Inferior parietal cortex (tissue), 1 donor: ENCODE results near the gene PCK1.

Source experiments
- DNase-seq: peaks from one replicate; pipeline ENCODE4 v3.0.0-alpha.2; 2016; ENCODE audit errors: extremely low spot score

Gene PCK1

DNA sequence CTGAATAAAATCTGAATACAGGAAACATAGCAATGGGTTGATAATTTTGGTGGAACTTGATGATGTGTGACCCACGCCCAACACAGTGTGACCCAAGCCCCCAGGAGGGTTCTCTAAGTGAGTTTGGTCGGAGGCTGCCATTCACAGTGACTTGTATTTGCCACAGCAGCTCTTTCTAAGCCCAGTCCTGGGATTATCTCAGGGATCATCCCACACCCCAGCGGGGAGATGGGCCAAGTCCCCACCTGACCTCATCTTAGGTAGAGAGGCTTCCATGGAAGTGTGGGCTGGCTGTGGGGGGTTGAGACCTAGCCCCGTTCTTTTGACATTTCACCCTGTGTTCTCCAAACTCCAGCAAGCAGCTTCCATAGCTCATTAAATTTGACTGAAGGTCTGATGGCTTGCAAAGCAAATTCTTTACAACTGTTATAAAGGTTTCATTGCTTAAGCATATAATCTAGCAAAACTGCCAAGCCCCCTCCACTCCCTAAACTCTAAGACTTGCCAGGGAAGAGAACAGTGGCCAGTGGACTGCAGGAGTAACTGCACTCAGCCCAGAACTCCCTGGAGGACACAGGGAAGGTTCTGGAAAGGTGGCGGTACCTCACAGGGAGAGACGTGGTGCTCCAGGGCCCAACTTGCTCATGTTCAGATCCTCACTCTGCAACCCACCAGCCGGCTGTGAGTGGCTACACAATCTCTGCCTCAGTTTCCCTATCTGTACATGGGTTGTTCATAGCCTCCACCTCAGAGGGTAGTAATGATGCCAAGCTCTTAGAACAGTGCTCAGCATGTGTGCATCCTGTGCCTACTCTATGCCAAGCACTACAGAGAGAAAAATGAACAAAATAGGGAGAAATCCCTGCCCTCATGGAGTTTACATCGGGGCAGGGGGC, 1.0 kb upstream of the PCK1 start:
- no peak for DNase-seq

DNA sequence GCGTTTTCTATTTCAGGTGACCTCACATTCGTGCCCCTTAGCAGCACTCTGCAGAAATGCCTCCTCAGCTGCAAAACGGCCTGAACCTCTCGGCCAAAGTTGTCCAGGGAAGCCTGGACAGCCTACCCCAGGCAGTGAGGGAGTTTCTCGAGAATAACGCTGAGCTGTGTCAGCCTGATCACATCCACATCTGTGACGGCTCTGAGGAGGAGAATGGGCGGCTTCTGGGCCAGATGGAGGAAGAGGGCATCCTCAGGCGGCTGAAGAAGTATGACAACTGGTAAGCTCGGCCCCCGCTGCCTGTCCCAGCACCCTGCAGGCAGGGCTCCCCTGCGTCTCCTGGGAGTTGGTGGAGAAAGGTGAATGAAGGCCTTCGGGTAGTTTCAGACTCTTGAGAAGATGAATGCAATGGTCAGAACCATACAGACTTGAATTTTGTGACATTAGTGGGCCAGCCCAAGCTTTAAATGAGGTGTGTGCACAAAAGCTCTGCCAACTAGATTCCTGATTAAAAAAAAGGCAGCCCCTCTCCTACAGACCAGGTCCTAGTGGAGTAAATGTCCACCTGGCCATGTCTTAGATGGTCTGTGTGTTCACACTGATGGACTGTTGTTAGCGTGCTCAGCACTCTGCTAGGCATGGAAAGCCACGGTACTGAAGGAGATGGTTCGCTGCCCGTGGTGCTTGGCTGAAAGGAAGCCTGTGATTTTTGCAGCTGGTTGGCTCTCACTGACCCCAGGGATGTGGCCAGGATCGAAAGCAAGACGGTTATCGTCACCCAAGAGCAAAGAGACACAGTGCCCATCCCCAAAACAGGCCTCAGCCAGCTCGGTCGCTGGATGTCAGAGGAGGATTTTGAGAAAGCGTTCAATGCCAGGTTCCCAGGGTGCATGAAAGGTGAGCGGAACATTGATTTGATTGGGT, 708 bp downstream of the PCK1 start:
- no peak for DNase-seq

DNA sequence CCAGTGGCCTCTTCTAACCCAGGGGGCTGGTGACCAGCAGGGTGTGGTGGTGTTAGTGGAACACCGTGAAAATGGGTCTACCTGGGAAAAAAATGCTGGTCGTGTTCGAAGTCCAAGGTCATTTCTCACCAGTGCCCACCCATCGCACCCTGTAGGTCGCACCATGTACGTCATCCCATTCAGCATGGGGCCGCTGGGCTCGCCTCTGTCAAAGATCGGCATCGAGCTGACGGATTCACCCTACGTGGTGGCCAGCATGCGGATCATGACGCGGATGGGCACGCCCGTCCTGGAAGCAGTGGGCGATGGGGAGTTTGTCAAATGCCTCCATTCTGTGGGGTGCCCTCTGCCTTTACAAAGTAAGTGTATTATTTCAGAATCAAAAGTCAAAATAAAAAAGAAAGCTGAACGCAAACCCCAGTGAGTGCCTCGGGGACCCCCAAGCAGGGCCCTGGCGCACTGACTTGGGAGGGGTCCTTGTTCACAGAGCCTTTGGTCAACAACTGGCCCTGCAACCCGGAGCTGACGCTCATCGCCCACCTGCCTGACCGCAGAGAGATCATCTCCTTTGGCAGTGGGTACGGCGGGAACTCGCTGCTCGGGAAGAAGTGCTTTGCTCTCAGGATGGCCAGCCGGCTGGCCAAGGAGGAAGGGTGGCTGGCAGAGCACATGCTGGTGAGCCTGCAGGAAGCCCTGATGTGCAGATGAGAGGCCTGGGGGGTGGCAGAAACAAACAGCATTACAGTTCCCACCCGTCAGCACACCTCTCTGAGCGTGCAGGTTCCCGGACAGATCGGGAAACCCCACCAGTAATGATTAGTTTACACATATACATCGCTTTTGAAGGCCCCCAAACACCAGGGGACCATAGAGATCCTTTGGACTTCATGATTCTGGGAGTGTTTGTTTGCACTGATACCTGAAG, 1.9 kb downstream of the PCK1 start:
- DNase-seq, result no peak

DNA sequence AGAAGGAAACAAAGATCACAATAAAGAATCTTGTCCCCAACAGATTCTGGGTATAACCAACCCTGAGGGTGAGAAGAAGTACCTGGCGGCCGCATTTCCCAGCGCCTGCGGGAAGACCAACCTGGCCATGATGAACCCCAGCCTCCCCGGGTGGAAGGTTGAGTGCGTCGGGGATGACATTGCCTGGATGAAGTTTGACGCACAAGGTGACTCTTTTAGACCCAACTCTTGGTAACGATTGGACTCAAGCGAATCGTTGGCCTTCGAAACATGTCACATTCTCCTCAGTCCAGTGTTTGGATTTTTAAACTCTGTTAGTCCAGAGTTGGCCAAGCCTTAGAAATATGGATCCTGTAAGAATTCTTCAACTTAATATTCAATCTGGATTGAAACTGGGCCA, 2.6 kb downstream of the PCK1 start:
- DNase-seq, result no peak

DNA sequence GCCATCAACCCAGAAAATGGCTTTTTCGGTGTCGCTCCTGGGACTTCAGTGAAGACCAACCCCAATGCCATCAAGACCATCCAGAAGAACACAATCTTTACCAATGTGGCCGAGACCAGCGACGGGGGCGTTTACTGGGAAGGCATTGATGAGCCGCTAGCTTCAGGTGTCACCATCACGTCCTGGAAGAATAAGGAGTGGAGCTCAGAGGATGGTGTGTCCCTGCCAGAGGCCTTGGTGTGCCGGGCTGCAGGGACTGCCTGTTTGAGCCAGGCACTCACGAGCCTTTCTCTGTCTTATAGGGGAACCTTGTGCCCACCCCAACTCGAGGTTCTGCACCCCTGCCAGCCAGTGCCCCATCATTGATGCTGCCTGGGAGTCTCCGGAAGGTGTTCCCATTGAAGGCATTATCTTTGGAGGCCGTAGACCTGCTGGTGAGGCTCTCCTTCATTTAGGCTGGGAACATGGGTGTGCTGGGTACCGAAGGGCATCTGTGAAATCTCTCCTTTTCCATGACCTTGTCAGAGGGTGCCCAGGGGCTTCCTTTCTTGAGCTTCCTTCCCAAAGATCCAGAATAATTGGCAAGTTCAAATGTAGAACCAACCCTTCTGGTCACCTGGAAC, 3.4 kb downstream of the PCK1 start:
- DNase-seq, result no peak

DNA sequence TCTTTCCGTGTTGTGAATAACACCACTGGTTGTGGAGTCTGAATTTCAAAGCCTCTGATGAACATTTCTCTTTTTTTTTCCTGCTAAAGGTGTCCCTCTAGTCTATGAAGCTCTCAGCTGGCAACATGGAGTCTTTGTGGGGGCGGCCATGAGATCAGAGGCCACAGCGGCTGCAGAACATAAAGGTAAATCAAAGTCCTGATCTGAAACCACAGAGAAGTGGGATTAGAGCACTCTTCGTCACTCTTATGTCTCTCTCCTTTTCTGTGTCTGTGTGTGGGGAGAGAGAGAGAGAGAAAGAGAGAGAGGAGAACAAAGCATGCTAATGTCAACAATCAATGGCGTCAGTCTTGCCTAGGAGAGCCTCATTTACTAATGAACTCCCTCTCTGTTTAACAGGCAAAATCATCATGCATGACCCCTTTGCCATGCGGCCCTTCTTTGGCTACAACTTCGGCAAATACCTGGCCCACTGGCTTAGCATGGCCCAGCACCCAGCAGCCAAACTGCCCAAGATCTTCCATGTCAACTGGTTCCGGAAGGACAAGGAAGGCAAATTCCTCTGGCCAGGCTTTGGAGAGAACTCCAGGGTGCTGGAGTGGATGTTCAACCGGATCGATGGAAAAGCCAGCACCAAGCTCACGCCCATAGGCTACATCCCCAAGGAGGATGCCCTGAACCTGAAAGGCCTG, 4.2 kb downstream of the PCK1 start:
- DNase-seq, result no peak

DNA sequence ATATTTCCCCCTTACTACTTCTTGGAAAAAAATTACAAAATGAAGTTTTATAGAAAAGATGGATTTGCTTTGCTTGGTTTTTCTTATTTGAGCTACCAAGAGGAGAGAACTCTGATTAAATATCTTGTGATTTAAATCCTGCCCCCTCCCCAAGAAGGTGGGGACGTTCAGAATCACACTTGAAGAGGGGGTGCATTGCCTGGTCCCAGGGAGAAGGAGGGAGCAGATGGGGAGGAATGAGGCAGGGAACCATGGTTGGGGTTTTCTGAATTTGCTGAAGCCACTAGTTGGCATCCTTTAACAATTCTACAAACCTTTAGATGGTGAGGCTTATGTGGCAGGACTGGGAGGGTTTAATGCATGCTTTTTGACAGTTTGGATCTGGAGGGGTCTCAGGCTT, 5.5 kb downstream of the PCK1 start:
- DNase-seq, result no peak

DNA sequence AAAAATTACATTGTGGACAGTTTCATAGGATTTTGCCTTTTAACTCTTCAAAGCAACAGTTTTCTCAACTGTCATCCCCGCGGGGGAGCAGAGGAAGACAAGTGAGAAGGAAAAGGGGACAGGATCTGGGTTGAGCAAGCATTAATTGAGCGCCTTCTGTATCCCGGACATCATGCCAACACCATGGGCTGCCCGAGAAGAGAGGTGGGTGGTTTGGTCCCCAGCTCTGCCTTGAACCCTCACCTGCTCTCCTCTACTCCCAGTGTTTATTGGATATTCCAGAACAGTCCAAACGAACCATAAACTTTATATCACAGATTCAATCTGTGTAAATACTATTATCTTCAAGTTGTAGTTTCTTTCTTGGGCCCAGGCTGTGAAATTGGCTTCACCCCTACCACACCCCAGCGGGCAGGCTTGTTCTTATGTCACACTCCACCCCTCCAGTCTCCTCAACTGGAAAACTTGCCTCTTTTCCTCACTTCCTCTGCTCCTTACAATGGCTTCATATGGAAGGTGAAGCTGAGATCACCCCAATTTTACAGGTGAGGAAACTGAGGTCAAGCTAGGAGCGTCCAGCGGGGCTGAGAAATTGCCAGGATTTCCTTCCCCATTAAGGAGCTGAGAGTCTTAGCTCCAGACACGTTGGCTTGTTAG, 6.0 kb downstream of the PCK1 start:
- no peak for DNase-seq

DNA sequence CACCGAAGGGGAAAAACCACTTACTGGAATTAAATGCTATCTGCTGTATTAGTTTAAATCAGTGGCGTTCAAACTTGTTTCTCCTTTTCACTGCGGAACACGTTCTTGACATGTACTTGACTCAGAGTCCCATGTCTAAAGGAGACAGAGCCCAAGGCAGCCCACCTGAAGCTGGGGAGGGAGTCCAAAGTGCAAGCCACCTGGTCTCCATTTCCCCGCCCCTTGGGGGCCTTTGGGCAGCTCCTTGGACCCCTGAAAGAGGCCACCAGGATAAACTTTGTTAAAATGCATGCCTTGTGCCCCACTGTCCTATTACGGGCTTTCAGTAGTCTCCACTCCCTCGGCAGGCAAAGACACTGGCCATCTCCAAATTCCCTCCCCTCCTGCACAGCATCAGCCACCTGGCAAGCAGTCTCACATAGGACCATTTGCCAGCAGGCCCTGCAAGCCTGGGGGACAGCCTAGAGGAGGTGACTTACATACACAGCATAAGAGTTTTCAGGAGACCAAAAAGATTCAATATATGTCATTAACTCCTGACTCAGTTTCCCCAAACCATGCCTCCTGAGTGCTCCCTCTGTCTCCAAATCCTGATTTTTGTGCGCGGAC, 6.7 kb downstream of the PCK1 start:
- no peak for DNase-seq

DNA sequence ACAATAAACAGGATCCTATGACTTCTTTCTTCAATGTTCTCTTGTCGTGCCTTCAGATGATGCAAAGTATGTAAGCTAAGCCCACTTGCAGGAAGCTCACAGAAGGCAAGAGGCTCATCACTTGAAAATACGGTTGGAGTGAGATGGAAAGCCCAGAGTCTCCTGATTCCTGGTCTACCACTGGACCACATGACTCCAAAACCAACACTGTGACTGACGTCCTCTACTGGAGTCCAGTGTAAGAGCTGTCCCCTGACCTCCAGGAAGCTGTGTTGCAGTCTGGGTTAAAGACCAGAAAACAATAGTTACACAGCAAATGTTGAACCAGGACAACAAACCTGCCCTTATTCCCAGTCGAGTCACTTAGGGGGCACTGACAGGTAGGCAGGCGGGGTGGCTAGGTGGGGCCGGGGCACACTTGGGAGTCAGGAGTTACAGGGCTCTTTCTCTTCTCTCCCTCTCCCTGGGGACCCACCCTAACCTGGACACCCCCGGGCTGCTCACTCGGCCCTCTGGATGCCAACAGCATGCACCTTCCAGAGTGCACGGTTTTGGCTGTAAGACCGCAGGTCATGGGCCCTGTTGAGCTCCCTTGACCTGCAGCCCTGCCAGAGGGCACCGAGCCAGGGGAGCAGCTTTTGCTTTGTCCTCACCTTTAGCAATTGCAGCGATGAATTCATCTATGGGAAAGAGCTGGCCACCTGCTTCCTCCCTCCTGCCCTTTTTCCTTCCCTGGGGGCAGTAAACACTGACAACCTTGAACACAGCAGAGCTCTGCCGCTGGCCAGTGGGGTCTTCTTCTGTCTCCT, 7.4 kb downstream of the PCK1 start:
- no peak for DNase-seq

DNA sequence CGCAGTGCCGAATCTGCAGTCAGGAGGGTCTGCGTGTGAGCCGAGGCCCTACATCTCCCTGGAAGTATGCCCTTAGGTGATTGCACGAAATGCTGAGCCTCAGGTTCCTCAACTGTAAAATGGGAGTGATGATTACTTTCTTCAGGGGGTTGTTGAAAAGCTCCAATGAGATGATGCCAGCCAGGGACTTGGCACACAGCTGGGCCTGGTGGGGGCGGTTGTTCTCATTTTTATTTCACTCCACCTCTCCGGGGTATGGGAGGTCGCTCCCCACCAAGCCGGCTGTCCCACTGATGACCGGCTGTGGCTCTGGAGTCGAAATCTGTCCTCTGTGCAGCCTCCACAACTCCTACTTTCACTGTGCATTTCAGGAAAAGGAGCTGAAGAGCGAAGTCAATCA, 8.1 kb downstream of the PCK1 start:
- no peak for DNase-seq

DNA sequence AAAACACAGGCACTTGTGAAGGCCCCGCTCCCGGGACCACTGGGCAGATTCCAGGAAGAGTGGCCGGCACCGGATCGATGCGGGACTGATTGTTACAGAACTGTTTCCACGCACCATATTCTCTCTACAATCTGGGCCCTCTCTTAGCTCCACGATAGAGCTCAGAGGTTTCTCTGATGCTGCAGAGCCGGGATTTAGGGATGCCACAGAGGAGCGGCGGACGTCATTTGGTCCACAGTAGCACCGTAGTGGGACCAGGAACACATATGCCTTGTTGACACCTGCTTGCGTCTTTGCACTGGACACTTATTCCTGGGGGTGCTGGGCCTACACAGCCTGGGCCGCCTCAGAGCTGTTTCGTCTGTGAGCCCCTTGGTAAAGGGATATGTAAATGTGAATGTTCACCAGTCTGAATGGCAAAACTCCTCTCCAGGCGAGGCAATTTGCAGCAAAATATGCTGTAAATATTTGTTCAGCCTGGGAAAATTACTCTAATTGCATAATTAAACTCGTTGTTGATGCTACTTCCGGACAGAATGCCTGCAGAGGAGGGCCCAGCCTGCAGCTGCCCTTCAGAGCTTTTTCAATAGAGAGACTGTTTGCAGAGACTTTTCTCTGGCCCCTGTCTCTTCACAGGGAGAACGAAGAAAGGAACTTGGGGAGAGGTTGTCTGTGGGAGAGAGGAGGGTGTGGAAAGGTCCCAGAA, 9.4 kb downstream of the PCK1 start:
- no peak for DNase-seq

DNA sequence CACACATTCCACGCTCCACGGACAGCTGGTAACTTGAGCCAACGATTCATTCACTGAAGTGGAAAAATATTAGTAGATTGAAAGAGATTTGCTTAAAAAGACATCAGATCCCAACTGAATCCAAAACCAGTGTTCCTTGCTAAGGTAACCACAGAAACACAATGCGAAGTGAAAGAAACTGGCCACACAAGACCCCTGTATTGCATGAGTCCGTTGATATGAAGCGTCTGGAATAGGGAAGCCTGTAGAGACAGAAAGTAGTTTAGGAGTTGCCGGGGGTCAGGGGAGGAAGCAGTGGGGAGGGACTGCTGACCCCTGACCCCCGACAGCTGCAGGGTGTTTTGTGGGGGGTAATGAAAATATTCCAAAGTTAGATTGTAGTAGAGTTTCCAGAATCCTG, 10.0 kb downstream of the PCK1 start:
- DNase-seq, result no peak

DNA sequence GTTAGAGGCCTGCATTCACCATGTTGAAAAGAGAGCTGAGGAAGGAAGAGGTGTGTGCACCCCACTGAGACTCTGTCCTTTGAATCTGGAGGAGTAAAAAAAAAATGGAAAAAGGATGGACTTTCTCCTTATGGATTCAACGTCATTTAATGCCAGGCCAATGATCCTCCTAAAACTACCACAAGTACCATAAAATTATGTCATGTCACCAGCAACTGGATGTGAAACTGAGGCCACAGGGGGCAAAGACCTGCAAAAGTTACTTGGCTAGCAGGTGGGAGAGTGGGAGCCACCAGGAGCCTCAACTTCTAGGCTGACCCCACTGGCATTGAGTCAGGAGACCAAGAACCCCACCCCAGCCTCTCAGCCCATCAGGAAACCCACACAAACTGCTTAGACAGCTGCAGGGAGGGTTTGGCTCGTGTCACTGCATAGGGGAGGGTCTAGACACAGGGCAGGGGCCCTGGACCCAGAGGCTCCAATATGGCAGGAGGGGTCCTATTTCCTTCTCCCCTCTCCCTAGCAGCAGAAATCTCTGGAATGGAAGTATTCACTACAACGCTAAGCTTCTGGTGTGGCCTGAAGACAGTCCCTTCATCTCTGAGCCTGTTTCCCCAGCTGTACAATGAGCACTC, 11.0 kb downstream of the PCK1 start:
- no peak for DNase-seq

DNA sequence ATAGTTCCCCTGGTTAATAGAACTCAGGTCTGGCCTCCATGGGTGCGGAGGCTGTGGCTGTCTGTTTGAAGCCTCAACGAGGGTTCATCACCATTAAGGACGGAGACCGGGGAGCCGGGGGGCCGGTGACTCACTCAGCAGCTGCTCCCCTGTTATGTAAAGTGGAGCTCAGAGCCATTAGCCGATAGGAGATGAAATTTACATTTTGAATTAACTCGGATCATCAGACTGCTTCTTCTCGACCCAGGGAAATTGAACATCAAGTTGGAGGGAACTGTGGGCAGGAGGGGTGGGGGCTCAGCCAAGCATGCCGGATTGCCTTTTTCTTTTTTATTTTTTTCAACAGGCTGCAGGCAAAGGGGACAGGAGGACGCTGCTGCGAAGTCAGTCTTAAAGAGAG, 12.3 kb downstream of the PCK1 start:
- no peak for DNase-seq

DNA sequence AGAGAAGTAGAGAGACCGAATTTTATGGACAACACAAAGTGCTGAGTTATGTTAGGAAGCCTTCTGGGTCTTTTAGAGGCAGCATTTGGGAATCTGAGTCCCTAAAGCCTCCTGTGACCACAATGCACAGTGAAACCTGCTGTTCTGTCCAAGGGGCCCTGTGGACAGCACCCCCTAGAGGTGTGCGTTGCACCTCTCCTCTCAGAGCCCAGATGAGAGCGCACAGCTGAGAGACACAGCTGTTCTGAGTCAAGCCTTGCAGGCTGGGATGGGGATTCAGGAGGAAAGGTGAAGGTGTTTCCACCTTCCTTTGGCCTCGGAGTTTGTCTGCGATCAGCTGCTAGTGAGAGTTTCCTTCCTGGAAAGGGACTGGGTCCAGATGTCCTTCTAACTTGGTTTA, 13.0 kb downstream of the PCK1 start:
- no peak for DNase-seq

DNA sequence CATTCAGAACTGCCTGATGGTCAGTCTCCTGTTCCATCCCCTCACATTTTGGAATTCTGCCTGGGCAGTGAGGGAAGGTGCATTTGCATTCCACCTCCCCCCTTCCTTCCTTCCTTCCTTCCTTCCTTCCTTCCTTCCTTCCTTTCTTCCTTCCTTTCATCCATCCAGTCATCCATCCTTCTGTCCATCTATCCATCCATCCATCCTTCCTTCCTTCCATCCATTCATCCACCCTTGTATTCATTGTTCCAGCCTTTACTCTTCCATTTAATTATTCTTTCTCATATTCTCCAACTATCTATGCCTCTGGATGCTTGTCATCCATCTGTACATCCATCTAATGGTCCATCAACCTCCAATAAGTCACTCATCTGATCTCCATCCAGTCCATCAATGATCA, 14.0 kb downstream of the PCK1 start:
- no peak for DNase-seq

DNA sequence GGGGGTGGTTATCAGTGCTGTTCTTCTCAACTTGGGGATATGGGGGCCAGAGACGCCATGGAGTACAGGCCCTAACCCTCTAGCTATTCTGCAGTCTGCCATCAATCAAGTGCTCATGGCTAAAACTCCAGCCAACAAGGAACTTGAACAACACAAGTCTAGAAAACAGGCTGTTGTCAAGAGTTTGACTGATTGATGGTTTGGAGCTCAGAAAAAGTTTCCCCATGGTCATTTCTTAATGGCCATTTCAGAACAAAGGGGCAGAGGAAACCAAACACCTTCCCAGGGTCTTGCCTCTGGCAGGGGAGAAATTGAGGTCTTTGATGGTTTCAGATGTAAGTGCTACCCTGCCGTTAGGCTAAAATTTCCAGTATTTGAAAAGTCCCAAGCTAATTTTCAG, 15.1 kb downstream of the PCK1 start:
- no peak for DNase-seq
